Measurements from ENCODE around the gene GGA1. TPM values are rescaled to one million over a fixed set of nuclear protein-coding genes. Genes with fewer than 3 reads are reported as not detected.
"Not testable (repeated sequence)": the region's sequence is repeated elsewhere in the genome, so short reads cannot be mapped to it uniquely, and the experiment has no call there.

Gene GGA1
- total RNA-seq, 3 donors from 2014 or later, result 73.3 to 79.5 (median 77.3) TPM

GRCh38 chr22:37610153-37610475 lies 1.5 kb downstream of the GGA1 start:
- H3K36me3 Mint-ChIP-seq (ENCODE audit: insufficient read depth); H3K27me3 Mint-ChIP-seq (ENCODE audit: low read depth); DNase-seq; H3K9me3 Mint-ChIP-seq; ATAC-seq: not testable (repeated sequence)
- Mint-ChIP-seq H3K4me3 (peak overlapping the region; percentile 98), H3K4me1 (ENCODE audit: low read depth) (peaks cover 41% of the 10 kb centered on the region)

DNA sequence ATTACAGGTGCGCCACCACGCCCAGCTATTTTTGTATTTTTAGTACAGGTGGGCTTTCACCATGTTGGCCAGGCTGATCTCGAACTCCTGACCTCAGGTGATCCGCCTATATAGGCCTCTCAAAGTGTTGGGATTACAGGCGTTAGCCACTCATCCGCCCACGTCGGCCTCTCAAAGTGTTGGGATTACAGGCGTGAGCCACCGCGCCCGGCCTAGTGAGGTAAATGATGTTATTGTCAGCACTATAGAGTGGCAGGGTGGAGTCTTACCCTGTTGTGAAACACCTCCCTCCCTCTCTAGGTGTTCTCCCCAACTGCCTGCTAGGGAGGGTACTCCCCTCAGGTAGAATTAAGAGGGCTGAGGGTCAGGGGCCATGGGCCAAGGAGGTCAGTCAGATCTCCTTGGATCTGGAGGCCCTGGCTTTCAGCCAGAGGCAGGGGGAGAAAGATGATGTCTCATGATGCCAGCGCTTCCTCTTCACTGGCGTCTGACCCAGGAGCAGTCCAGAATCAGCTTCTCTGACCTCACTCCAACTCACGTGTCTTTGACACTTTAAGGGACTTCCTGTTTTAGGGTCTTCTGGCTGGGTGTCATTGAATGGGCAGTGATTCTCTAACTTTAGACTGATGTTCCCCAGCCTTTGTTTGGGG lies 2.0 kb downstream of the GGA1 start:
- no peaks in the 10 kb centered on the region for H3K9me3 Mint-ChIP-seq
- no peak for DNase-seq
- H3K36me3 Mint-ChIP-seq (ENCODE audit: insufficient read depth), result peaks cover 4% of the 10 kb centered on the region
- peaks cover 36% of the 10 kb centered on the region for H3K4me1 Mint-ChIP-seq (ENCODE audit: low read depth)
- ATAC-seq, result no peak
- H3K4me3 Mint-ChIP-seq, result peak overlapping the region; percentile 98
- H3K27me3 Mint-ChIP-seq (ENCODE audit: low read depth), result no peaks in the 10 kb centered on the region

DNA sequence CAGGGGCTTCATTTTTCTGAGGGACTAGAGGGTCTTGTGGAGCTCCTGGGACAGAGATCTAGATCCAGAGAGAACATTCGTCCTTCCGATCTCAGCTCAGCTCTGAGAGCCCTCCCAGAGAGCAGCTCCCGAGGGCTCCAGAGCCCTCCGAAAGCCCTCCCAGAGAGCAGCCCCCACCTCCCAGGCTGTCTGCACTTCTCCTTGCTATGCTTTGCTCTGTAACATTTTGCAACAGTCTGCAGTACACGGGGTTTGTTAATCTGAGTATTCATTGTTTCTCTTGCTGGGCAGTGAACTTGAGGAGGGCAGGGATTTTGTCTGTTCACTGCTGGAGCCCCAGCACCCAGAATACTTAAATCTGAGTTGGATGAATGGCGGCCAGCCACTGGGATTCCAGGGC lies 2.6 kb downstream of the GGA1 start:
- H3K9me3 Mint-ChIP-seq, result no peaks in the 10 kb centered on the region
- DNase-seq, result no peak
- H3K4me1 Mint-ChIP-seq (ENCODE audit: low read depth), result peaks cover 32% of the 10 kb centered on the region
- peaks cover 4% of the 10 kb centered on the region for H3K36me3 Mint-ChIP-seq (ENCODE audit: insufficient read depth)
- no peak overlapping the region for H3K4me3 Mint-ChIP-seq
- H3K27me3 Mint-ChIP-seq (ENCODE audit: low read depth), result no peaks in the 10 kb centered on the region
- no peak for ATAC-seq

DNA sequence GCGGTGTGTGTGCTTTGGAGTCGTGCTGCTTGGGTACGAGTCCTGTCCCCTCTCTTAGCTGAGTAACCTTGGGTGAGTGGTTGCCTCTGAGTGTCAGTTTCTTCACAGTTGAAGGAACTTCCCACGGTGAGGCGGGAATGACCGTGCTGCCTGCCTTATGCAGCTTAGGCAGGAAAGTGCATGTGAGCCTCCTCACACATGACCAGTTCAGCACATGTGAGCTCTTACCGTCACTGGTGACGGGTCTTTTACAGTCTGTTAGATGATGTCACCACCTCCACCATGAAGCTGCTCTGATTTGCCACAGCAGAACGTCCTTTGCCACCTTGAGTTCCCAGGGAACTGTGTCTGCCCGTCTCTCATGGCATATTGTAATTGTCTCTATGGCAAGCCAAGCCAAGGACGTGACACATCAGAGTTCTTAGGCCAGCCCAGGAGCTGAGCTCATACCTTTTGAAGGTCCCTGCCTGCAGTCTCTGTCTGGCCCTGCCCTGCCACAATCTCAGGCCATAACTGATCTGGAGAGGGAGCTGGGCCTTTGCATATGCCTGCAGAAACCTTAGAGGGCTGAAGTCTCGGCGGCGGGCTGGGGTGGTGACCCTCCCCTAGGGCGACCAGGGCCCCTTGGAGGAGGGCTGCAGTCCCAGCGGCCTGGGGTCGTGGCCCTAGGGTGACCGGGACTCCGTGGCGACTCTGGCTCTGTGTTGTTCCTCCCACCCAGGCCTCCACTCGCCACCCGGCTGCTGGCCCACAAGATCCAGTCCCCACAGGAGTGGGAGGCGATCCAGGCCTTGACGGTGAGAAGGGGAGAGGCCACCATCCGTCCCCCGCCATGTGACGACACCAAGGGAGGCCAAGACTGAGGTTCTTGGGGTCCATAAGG lies 7.8 kb downstream of the GGA1 start:
- H3K4me1 Mint-ChIP-seq (ENCODE audit: low read depth), result peaks cover 3% of the 10 kb centered on the region
- DNase-seq (no peak), ATAC-seq (no peak)
- H3K27me3 Mint-ChIP-seq (ENCODE audit: low read depth), result no peaks in the 10 kb centered on the region
- H3K4me3 Mint-ChIP-seq, result no peak overlapping the region
- peaks cover 11% of the 10 kb centered on the region for H3K36me3 Mint-ChIP-seq (ENCODE audit: insufficient read depth)
- H3K9me3 Mint-ChIP-seq, result no peaks in the 10 kb centered on the region

DNA sequence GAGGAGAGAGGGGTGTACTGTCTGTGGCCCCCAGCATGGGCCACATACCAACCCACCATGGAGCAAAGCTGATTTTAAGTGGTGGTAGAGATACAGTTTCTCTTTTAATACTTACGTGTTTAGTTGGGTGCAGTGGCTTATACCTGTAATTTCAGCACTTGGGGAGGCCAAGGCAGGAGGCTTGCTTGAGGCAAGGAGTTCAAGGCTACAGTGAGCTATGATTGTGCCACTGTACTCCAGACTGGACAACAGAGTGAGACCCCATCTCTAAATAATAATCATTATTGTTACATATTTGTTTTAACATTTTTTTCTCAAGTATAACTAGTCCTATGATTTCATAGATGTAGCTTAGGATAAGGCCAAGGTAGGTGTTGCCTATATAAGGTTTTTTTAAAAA lies 8.8 kb downstream of the GGA1 start:
- Mint-ChIP-seq H3K9me3 (no peaks in the 10 kb centered on the region), H3K36me3 (ENCODE audit: insufficient read depth) (peaks cover 11% of the 10 kb centered on the region), H3K4me3 (no peak overlapping the region), H3K4me1 (ENCODE audit: low read depth) (peaks cover 3% of the 10 kb centered on the region), H3K27me3 (ENCODE audit: low read depth) (no peaks in the 10 kb centered on the region)
- no peak for ATAC-seq
- DNase-seq, result no peak

DNA sequence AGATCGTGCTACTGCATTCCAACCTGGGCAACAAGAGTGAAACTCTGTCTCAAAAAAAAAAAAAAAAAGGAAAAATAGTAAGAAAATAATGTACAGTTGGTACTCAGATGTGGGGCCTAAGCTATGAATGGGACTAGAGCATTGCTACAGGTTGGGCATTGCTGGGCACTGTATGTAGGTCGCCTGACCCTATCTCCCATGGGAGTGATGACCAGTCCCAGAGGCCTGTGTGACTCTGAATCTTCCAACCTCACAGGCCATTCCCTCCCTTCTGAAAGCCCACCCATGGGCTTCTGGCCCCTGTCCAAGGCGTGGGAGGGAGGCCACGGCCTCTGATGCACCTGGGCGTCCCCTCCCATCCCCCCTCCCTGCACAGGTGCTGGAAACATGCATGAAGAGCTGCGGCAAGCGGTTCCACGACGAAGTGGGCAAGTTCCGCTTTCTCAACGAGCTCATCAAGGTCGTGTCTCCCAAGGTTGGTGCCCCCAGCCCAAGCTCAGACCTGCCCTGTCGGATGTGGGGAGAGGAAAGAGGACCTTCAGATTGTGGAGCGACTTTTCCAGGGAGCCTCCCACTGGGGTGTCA lies 9.5 kb downstream of the GGA1 start:
- ATAC-seq, result no peak
- Mint-ChIP-seq H3K27me3 (ENCODE audit: low read depth) (no peaks in the 10 kb centered on the region), H3K4me1 (ENCODE audit: low read depth) (peaks cover 5% of the 10 kb centered on the region), H3K4me3 (no peak overlapping the region), H3K9me3 (no peaks in the 10 kb centered on the region), H3K36me3 (ENCODE audit: insufficient read depth) (peaks cover 11% of the 10 kb centered on the region)
- no peak for DNase-seq

DNA sequence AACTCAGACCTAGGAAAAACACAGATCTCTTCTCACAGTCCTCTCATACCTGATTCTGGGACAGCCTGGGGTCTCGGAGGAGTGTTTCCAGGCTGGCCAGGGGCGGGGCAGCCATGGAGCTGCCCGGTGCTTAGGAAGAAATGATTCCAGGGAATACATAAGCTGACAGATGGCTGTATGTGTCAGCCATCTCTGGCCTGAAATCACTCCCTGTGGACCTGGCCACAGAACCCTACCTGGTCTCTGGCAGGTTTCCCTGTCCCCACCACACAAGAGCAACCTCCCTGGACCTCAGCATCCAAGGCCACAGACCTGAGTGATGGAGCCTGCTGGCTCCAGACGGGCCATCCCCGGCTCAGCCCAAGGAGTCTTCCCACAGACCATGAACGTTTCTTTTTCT lies 10.0 kb downstream of the GGA1 start:
- Mint-ChIP-seq H3K4me3 (no peak overlapping the region), H3K27me3 (ENCODE audit: low read depth) (no peaks in the 10 kb centered on the region), H3K9me3 (no peaks in the 10 kb centered on the region), H3K36me3 (ENCODE audit: insufficient read depth) (peaks cover 13% of the 10 kb centered on the region), H3K4me1 (ENCODE audit: low read depth) (peaks cover 6% of the 10 kb centered on the region)
- no peak for ATAC-seq
- no peak for DNase-seq

DNA sequence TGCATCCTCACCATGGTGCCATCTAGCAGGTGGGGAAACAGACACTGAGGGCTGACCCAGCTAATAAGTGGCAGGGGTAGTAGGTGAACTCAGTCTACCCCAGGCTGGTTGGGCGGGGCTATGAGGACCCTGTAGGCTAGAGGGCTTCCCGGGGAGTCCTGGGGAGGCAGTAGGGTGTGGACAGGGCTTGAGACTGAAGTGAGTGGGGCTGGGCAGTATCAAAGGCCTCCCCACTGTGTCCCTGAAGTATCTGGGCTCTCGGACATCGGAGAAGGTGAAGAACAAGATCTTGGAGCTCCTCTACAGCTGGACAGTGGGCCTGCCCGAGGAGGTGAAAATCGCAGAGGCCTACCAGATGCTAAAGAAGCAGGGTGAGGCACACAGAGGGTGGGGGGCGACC lies 11.4 kb downstream of the GGA1 start:
- Mint-ChIP-seq H3K4me3 (no peak overlapping the region), H3K36me3 (ENCODE audit: insufficient read depth) (peaks cover 11% of the 10 kb centered on the region), H3K9me3 (no peaks in the 10 kb centered on the region), H3K4me1 (ENCODE audit: low read depth) (peaks cover 16% of the 10 kb centered on the region), H3K27me3 (ENCODE audit: low read depth) (no peaks in the 10 kb centered on the region)
- DNase-seq (no peak), ATAC-seq (no peak)

GRCh38 chr22:37621352-37621860 lies 12.8 kb downstream of the GGA1 start:
- Mint-ChIP-seq H3K4me1 (ENCODE audit: low read depth) (peaks cover 30% of the 10 kb centered on the region), H3K4me3 (no peak overlapping the region), H3K27me3 (ENCODE audit: low read depth) (no peaks in the 10 kb centered on the region), H3K36me3 (ENCODE audit: insufficient read depth) (peaks cover 14% of the 10 kb centered on the region), H3K9me3 (no peaks in the 10 kb centered on the region)
- ATAC-seq (no peak), DNase-seq (no peak)

- H3K9me3 Mint-ChIP-seq, result no peaks in the 10 kb centered on the region
- DNase-seq (peak; percentile 76), ATAC-seq (peak; percentile 82)
- H3K27me3 Mint-ChIP-seq (ENCODE audit: low read depth), result no peaks in the 10 kb centered on the region
- H3K36me3 Mint-ChIP-seq (ENCODE audit: insufficient read depth), result peaks cover 11% of the 10 kb centered on the region
- peaks cover 48% of the 10 kb centered on the region for H3K4me1 Mint-ChIP-seq (ENCODE audit: low read depth)
- no peak overlapping the region for H3K4me3 Mint-ChIP-seq
These were observed 14.7 kb downstream of the GGA1 start for GRCh38 chr22:37623075-37624016.

GRCh38 chr22:37624017-37624365 lies 15.4 kb downstream of the GGA1 start:
- peaks cover 7% of the 10 kb centered on the region for H3K36me3 Mint-ChIP-seq (ENCODE audit: insufficient read depth)
- DNase-seq, result no peak
- no peak for ATAC-seq
- no peaks in the 10 kb centered on the region for H3K27me3 Mint-ChIP-seq (ENCODE audit: low read depth)
- H3K4me3 Mint-ChIP-seq, result no peak overlapping the region
- no peaks in the 10 kb centered on the region for H3K9me3 Mint-ChIP-seq
- H3K4me1 Mint-ChIP-seq (ENCODE audit: low read depth), result peaks cover 51% of the 10 kb centered on the region

GRCh38 chr22:37624876-37625275 lies 16.2 kb downstream of the GGA1 start:
- H3K27me3 Mint-ChIP-seq (ENCODE audit: low read depth), result no peaks in the 10 kb centered on the region
- peaks cover 53% of the 10 kb centered on the region for H3K4me1 Mint-ChIP-seq (ENCODE audit: low read depth)
- DNase-seq (no peak), ATAC-seq (no peak)
- H3K4me3 Mint-ChIP-seq, result no peak overlapping the region
- H3K9me3 Mint-ChIP-seq, result no peaks in the 10 kb centered on the region
- peaks cover 7% of the 10 kb centered on the region for H3K36me3 Mint-ChIP-seq (ENCODE audit: insufficient read depth)

DNA sequence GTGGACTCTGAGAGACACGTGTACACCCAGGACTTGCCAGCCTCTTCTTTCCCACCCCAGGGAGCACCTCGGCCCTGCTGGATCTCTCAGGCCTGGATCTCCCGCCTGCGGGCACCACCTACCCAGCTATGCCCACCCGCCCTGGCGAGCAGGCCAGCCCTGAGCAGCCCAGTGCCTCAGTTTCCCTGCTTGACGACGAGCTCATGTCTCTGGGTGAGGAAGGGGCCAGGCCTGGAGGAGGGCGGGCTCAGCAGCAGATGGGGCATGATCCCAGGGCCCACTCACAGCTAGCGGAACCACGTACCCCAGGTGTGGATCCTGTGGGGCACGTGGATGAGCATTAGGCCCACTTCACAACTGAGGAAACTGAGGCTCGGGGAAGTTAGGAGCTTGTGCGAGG lies 17.1 kb downstream of the GGA1 start:
- H3K36me3 Mint-ChIP-seq (ENCODE audit: insufficient read depth), result peaks cover 7% of the 10 kb centered on the region
- peaks cover 53% of the 10 kb centered on the region for H3K4me1 Mint-ChIP-seq (ENCODE audit: low read depth)

GRCh38 chr22:37626144-37626543 lies 17.5 kb downstream of the GGA1 start:
- no peak for DNase-seq
- Mint-ChIP-seq H3K27me3 (ENCODE audit: low read depth) (no peaks in the 10 kb centered on the region), H3K9me3 (no peaks in the 10 kb centered on the region), H3K4me3 (no peak overlapping the region), H3K36me3 (ENCODE audit: insufficient read depth) (peaks cover 7% of the 10 kb centered on the region), H3K4me1 (ENCODE audit: low read depth) (peaks cover 53% of the 10 kb centered on the region)
- no peak for ATAC-seq

More for the DNA sequence above, 17.1 kb downstream of the GGA1 start:
- Mint-ChIP-seq H3K27me3 (ENCODE audit: low read depth) (no peaks in the 10 kb centered on the region), H3K9me3 (no peaks in the 10 kb centered on the region), H3K4me3 (no peak overlapping the region)
- ATAC-seq (no peak), DNase-seq (no peak)
